HG03442 (cell line): ENCODE data around the gene MYBL2.

Experiments
- ATAC-seq: cut with Tn5 transposase; IDR thresholded peaks from one replicate; pipeline ENCODE4 v1.9.1; 2021; ENCODE audit warnings: mild to moderate bottlenecking, moderate library complexity; ENCODE audit not compliant: unreplicated experiment

Gene MYBL2

DNA sequence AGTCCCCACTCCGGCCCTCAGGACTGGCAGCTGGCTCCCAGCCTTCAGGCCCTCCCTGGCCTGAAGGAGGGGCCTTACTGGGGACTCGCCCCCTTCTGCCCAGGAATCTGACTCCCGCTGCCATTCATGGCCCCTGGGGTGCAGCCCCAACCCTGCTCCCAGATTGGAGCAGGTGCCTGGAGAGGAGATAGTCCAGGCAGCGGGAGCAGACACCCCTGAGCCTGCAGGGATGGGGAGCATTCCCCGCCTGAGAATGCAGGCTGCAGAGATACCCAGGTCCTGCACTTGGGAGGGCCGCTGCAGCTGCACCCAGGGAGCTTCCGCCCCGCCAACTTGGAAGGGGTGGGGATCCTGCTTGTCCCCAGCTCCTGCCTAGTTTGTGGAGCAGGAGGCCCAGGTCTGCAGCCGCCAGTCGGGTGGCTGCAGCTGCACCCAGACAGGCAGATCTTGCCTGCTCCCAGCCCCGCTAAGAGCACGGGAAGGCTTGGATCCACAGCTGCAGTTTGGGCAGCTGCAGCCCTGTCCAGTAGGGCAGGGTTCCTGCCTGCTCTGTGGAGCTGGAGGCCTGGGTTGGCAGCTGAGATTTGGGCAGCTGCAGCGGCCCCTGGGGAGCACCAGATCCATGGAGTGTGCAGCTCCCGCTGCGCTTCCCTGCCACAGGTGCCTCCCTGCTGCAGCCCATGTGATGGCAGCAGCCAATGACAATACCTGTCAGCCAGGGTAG, 54.7 kb downstream of the MYBL2 start:
- no peak for ATAC-seq

DNA sequence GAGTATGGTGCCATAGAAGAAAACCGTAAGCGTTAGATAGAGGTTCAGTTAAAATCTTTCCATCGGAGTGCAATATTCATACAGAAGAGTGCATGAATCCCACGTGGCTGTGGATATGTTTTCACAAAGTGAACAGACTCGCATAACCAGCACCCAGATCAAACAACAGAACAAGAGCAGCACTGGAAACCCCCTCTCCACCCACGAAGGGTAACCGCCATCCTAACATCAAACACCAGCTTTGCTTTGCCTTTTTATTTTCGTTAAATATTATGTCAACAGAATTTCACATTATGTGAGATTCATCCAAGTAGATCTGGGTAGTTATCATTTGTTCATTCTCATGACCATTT, 55.2 kb downstream of the MYBL2 start:
- no peak for ATAC-seq

DNA sequence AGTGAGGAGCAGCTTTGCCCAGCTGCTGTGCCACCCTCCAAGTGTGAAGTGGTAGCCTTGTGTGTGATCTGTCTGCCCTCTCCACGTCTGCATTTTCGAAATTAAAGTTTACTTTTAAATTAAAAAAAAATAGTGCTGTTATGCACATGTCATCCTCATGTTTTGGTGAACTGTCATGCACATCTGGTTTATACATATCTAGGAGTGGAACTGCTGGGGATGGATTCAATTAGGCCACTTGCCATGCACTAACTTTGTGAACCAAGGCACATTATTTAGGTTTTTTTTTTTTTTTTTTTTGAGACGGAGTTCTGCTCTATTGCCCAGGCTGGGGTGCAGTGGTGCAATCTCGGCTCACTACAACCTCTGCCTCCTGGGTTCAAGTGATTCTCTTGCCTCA, 56.3 kb downstream of the MYBL2 start:
- no peak for ATAC-seq

DNA sequence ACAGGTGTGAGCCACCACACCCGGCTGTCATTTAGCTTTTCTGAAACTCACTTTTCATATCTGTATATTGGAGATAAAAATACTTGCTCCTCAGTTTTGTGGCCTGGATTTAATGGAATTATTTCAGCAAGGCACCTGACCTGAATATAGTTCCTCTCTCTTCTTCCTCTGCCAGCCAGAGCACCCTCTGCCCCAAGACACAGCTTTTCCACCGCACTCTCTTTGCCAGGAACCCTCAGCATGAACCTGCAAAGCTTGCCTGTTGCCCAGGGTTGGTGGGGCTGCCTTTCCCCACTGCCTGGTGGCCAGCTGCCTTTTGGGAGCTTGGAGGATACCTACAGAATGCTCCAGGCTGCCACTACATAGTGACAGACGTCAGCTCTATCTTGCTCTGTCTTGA, 56.8 kb downstream of the MYBL2 start:
- no peak for ATAC-seq

DNA sequence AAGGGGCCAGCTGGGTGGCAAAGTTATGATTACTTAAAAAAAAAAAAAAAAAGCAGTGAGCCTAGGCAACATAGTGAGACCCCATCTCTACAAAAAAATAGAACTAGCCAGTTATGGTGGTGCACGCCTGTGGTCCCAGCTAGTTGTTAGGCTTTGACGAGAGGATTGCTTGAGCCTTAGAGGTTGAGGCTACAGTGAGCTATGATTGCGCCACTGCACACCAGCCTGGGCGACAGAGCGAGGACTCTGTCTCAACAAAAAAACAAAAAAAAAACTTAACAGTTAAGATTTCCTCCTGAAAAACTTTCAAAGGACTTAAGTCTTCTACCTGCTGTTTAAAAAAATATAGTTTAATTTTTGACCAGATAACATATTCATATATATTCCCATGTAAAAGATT, 57.5 kb downstream of the MYBL2 start:
- no peak for ATAC-seq

DNA sequence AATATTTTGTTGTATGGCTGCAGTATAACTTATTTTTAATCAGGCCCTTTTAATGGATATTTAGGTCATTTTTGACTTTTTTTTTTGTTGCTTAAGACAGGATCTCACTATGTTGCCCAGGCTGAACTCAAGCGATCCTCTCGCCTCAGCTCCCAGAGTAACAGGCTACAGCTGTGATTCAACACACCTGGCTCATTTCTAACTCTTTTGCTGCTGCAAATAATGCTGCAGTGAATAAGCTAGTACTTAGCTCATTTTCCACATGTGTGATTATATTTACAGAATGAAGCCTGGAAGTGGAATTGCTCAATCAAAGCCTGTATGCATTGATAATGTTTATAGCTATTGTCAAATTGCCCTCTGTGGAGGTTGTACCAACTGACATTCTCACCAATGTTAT, 58.8 kb downstream of the MYBL2 start:
- ATAC-seq, result no peak

DNA sequence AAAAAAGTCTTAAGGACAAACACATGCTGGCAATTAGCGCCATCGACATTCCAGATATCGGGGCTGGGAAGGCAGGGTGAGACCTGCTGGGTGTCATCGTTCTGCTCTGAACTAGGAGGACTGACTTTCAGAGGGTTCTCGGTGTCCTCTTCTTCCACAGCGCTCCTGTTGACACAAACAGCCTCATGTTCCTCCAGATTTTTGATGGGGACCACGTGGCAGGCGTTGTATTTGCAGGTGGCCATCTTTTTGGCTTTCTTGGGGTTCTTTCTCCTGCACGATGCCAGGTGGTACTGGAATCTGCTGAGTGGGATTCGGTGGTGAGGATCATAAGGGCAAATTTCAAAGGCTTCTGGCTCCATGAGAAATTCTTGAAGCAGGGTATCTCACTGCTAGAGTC, 59.4 kb downstream of the MYBL2 start:
- no peak for ATAC-seq

DNA sequence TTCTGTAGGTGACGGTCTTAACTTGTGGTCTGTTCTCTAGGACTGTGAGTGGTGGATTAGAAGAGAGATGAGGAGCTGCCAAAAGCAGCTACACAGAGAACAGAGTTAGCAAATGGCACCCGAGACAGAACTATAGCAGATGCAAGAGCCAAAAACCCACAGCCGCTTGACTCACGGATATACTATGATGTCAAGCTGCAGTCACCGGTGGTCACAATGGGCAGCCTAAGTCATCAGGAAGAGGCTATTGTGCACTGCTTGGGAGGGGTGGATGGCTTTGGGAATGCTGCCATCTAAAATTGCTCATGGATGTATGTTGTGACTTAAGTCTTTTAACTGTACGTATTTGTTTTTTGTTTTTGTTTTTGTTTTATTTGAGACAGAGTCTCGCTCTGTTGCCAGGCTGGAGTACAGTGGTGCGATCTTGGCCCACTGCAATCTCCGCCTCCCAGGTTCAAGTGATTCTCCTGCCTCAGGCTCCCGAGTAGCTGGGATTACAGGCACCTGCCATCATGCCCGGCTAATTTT, 60.0 kb downstream of the MYBL2 start, which contains the start of gene GTSF1L:
Gene GTSF1L, minus strand, starts transcription at position 192 of the 528 bp plus-strand sequence. CDS start 308 bp downstream, outside the sequence.
- ATAC-seq, result no peak

DNA sequence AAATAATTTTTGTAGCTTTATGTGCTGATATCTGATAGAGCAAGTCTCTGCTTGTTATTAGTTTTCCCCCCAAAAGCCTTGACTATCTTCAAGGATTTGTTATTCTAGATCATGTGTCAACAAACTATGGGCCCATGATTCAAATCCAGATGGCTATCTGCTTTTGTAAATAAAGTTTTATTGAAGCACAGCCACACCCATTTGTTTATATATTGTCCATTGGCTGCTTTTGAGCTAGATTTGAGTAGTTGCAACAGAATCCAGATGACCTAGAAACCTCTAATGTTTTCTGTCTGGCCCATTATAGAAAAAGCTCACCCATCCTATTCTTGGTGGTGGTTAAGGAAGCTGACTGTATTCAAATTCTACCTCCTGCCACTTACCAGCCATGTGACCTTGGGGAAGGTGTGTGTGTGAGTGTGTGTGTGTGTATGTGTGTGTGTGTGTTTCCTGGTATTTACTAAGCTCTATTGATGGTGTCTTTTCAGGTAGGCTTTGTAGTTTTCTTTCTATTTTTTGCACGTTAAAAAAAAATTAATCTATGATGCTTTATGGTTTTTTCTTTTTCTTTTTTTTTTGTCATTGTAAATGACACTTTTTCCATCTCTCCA, 61.2 kb downstream of the MYBL2 start:
- ATAC-seq, result no peak

DNA sequence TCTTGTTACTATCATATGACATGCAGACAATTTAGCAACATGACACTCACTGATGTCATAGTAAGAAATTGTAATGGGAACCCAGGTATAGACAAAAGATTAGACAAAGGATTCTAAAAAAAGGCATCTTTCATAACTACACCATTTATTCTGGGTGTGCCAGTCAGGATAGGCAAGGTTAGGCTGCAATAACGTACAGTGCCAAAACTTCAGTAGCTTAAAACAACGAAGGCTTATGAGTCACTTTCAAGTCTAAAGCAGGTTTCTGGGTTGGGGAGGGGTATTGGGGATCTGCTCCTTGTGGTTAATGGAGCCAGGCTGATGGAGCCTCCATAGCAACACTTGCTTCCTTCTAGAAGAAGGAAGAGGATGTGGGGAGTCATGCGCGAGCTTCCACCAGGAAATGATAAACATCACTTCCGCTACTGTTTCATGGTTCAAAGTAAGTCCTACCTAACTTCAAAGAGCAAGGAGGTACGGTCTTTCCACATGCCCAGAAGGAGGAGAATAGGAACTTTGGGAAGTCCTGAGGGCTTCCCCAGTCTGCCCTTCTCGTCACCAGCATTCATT, 61.9 kb downstream of the MYBL2 start:
- ATAC-seq, result no peak

DNA sequence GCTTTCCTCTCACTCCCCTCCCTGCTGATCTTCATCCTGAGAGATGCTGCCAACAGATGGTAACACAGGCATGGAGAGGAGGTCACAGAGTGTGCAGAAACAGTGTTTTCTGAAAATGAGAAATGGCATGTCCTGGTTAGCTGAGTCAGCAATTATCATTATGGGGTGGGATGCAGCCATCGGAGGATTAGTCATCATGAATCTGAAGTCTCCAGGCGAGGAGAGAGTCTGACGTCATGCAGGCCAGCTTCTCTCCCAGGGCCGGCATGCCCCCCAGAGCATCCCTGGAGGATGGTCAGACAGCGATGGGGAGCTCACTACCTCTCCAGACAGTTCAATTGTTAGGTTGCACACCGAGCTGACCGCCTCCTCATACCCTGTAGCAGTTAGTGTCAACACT, 64.6 kb downstream of the MYBL2 start:
- ATAC-seq, result no peak

DNA sequence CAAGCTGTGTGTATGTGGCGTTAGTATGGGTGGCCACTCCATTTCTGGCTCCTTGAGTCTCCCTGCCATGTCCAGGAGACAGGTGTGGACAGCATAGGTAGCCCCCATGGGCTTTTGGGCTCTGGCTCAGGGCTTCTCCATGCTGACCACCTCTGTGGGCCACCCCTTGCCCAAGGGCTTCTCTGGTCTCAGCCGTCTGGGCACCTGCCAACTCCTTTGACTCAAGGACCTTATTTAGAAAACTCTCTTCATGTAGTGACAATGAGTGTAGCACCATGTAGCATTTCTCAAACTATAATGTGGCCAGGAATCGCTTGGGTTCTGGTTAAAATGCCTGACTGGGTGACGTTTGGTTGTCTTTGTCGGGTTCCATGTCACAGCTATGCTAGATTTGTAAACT, 65.0 kb downstream of the MYBL2 start:
- ATAC-seq, result no peak

DNA sequence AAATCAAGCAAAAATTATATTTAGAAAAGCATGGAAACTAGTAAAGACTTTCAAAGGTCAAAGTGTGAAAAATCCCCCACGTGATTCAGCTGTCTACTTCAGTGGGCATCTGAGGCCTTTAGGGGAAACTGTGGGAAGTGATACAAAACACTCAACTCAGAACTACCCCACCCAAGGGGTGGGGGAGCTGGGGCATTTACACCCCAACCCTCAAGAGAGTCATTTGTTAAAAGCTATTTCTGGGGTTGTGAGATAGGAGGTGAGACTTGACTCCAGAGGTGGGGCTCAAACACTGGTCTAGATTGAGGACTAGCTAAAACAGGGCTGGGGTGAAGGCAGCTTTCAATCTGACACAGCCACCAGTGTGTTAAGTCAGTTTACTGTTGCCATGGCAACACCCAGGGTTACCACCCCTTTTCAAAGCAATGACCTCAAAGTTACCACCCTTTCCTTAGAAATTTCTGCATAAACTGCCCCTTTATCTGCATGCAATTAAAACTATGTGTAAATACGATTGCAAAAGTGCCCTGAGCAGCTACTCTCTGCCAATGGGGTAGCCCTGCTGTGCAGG, 69.8 kb downstream of the MYBL2 start:
- peak; percentile 70 for ATAC-seq

DNA sequence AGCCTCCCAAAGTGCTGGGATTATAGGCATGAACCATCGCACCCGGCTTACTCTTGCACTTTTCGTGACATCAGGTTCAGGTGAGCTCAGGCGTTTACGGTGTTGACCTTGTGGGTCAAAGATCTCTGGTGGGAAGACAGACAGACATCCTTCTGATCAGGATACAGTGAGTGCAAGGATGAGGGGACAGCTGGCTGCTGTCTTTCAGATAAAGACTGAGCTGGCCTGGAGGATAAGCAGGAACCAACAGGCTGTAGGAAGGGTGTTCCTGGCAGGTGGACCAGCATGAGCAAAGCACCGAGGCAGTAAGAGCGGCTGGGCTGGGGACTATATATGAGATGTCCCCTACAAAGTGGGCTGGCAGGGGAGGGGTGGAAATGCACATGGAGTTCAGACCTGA, 71.0 kb downstream of the MYBL2 start:
- ATAC-seq, result no peak

DNA sequence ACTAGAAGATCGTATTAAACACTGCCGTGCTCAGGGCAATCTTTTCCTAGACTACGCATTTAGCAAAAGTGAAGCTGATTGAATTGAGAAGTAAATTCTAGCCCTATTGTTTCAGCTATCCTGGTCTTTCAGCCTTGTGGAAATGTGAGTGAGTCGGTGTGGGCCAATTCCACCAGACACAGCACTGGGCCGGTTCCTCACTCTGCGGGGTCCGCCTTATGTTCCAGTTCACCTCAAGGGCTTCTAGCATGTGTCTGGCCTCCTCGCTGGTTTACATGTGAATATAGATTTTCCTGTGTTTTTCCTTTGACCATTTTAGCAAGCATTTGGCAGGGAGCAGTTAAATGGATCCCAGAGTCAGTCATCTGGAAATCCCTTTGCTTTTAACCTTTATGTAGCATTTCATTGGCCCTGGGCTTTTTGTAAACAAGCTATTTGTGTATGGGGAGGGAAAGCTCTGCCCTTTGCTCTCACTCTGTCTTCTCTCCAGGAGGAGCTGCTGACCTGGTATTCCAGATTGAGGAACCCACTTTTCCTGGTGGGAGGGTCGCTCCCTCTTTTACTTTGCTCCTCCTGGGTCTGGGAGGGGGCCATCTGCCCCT, 72.3 kb downstream of the MYBL2 start:
- ATAC-seq, result no peak

DNA sequence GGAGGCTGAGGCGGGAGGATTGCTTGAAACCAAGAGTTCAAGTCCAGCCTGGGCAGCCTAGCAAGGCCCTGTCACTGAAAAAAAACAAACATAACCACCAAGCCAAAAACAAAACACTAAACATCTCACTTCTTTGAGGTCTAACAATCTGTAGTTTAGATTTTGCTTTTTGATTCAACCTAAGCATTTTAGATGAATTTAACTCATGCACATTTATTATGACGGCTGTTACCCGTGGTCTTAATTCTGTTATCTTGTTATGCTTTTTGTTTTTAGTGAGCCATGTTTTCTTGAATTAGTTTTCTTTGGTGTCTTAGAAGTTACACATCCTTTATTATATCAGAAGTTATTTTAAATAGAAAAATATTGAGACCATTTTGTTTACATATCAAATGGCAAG, 73.7 kb downstream of the MYBL2 start:
- no peak for ATAC-seq

DNA sequence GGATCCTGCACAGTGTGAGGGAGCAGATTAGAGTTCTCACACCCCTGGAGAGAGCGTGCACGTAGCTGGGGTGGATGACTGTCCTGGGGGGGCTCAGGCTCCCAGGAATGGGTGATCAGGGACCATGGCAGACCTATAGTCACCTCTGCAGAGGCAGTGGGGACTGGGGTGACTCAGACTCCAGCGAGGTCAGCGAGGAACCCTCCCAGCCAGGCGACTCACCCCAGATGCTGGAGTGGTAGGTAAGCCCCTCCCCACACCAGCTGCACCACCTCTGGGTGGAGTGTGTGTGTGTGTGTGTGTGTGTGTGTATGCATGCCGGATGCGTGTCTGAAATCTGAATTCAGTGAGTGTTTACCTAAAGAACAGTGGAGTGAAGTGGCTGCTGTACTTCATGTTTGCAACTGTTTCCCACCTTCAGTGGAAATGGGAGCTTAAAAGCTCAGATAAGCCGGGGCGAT, 77.3 kb downstream of the MYBL2 start:
- ATAC-seq, result no peak

DNA sequence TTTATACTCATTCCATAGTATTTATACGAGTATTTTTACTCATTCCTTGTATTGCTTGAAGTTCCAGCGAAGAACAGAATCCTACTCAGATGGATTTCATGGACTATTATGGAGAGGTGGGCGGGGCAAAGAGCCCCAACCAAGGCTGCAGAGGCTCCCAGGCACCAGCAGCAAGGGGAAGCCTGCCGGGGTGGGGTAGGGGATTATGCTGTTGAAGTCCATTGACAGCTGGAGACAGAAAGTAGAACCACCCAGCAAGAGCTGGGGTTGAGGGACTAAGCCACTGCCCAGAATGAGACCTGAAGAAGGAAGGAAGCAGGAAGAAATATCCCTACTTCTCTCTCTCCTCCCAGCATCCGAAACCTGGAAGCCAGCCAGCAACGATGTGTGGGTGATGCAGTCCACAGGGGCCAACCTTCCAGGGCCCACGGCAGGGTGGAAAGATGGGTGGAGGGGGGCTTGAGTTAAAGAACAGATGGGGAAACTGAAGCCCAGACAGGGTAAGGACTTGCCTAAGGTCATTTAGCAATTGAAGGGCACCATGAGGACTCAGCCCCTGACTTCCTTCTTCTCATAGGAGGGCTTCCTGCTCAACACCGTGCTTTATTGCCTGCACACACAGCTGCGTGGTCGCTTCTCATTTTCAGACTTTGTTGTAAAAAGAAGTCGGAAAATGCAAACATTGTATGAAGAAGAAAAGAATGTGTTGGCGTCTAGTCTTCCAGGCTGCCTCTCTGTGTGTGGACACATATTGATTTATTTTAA, 78.2 kb downstream of the MYBL2 start:
- no peak for ATAC-seq

DNA sequence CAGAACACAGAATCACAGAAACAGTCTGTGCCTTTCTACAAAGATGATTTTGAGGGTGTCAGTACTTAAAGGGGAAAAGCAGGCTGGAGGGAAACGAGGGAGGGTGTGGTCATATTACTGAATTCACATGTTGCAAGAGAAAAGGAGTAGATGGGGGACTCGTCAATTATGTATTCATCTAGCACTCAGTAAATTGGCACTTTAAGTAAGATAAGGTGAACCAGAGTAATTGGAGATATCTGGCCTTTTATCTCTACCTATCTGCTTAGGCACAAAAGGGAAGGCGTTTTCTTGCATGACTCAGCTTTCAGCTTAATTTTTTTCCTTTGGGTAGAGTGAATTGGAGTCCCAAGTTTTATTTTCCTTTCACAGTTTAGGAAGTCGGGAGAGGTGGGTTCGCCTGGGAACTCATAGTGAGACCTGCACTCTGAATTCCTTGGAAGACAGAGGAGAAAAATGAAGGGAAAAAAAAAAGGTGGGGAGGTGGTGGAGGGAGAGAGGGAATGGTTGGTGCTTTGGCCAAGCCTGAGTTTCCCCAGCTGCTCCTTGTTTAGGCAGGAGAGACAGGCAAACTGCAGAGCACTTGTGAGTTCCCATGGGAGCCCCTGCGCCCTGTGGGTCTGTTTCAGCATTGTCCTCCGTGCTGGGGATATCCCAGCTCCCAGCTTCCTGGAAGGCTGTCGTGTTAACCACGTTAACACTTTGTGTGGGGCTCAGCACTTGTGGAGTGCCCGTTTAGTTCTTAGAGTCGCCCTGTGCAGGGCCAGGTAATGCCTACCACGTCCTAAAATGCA, 79.6 kb downstream of the MYBL2 start:
- ATAC-seq, result no peak

DNA sequence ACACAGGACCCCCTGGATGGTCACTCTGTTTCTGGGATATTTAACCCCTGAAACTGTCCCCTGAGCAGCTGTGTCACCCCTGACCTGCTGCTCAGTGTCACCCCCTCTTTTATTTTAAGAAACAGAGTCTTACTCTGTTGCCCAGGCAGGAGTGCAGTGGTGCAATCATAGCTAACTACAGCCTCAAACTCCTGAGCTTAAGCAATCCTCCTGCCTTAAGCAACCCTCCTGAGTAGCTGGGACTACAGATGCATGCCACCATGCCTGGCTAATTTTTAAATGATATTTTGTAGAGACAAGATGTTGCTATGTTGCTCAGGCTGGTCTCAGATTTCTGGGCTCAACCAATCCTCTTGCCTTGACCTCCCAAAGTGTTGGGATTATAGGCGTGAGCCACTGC, 81.4 kb downstream of the MYBL2 start:
- no peak for ATAC-seq
